Mucosa of rectum (tissue), 2 donors: ENCODE data around the gene IQGAP1.

Experiments used
- H3K27ac ChIP-seq, 2 donors: one replicate each; pipeline ENCODE4 v1.7.0; 2013; ENCODE audit warnings: inconsistent platforms in 2 of 2, low read depth in 2 of 2, low read length in 2 of 2
- H3K27me3 ChIP-seq, 2 donors: one replicate each; pipeline ENCODE4 v1.7.0; 2013; ENCODE audit warnings: low read length in 2 of 2; ENCODE audit not compliant: control insufficient read depth in 2 of 2, insufficient read depth in 2 of 2
- H3K36me3 ChIP-seq, 2 donors: one replicate each; pipeline ENCODE4 v1.7.0; 2013; ENCODE audit warnings: low read length in 2 of 2; ENCODE audit not compliant: control insufficient read depth in 2 of 2, insufficient read depth in 2 of 2
- H3K4me1 ChIP-seq, 2 donors: one replicate each; pipeline ENCODE4 v1.7.0; 2013; ENCODE audit warnings: low read length in 2 of 2, mild to moderate bottlenecking in 1 of 2; ENCODE audit not compliant: control insufficient read depth in 2 of 2, insufficient read depth in 2 of 2
- H3K4me3 ChIP-seq, 2 donors: one replicate each; pipeline ENCODE4 v1.7.0; 2013; ENCODE audit warnings: low read length in 2 of 2
- H3K9ac ChIP-seq, 2 donors: one replicate each; pipeline ENCODE4 v1.7.0; 2013; ENCODE audit warnings: low read length in 2 of 2, low read depth in 1 of 2, mild to moderate bottlenecking in 1 of 2
- H3K9me3 ChIP-seq, 2 donors: one replicate each; pipeline ENCODE4 v1.7.0; 2013; ENCODE audit warnings: low read length in 2 of 2; ENCODE audit not compliant: control insufficient read depth in 2 of 2
- donor health status: healthy.
- donor health status: Normal muscosa, but diverticular disease.

IQGAP1 gene

DNA sequence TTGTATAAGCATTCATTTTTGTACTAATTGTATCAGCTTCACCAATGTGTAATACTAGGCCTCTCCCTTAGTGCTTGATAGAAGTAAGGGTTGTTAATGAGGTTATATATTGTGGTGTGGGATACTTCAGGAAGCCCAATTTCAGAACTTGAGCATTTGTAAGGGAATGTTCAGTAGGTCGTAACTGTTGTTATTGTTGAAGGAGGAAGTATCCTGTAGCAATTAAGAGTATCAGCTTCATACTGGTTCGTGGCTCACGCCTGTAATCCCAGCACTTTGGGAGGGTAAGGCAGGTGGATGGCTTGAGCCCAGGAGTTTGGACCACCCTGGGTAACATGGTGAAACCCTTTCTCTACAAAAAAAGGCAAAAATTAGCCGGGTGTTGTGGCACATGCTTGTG, 30.6 kb downstream of the IQGAP1 start:
- Histone ChIP-seq H3K27me3 (no peaks in the 10 kb centered on the region), H3K4me3 (no peak overlapping the region), H3K36me3 (peaks cover 3 to 4% of the 10 kb centered on the region in 2 donors), H3K9me3 (no peaks in the 10 kb centered on the region), H3K27ac (peak overlapping the region in 1 of 2 donors; percentile 2), H3K9ac (peak overlapping the region in 1 of 2 donors; percentile 12), H3K4me1 (peaks cover 36 to 43% of the 10 kb centered on the region in 2 donors)

DNA sequence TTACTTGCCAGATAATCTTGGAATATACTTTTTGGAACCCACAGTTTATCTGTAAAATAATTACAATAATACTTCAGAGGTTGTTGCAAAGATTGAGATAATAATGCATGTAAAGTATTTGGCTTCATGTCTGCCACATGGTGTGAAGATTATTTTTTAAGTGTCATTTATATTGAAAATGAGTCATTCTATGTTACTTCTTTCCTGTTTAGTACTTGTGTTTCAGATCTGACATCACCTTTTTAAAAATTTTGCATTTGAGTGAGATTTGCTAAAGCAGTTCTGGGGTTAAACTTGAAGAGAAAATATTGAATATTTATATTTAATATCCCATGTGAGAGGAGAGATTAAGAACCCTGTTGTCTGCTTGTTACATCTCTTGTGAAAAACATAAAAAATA, 31.2 kb downstream of the IQGAP1 start:
- H3K4me1 ChIP-seq = peaks cover 38 to 41% of the 10 kb centered on the region in 2 donors
- H3K27me3 ChIP-seq = no peaks in the 10 kb centered on the region
- H3K4me3 ChIP-seq = no peak overlapping the region
- H3K9ac ChIP-seq = no peak overlapping the region
- peaks cover 3 to 4% of the 10 kb centered on the region in 2 donors for H3K36me3 ChIP-seq
- no peaks in the 10 kb centered on the region for H3K9me3 ChIP-seq
- no peak overlapping the region for H3K27ac ChIP-seq

DNA sequence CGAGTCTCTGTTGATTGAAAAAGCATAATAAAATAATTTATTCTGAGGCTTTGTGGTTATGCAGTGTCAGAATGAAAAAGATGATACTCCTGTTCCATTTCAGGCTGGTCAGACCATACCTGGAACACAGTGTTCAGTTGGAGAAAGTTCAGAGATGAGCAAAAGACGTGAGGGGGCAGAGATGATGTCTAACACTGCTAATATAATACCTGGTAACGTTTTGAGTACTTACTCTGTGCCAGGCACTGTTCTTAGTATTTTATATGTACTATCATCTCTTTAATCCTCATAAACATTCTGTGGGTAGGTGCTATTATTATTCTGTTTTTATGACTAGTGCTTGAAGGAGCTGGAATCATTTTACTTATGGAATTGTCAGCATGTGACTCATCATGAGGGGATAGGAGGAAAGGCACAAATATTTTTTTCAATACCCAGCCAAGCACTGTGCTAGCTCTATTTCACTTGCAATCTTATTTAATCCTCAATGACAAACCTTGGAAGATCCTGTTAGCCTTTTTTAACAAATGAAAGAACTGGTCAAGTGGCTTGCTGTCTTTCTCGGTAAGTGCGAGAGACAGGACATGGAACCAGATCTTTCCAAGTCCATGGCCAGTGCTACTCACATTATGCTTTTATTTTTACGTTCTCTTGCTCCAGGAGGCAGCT, 31.8 kb downstream of the IQGAP1 start:
- H3K36me3 ChIP-seq = no peaks in the 10 kb centered on the region
- no peaks in the 10 kb centered on the region for H3K9me3 ChIP-seq
- H3K27ac ChIP-seq = peak overlapping the region; percentile 38 to 56
- H3K4me3 ChIP-seq = peak overlapping the region in 1 of 2 donors; percentile 13
- peaks cover 34 to 36% of the 10 kb centered on the region in 2 donors for H3K4me1 ChIP-seq
- no peaks in the 10 kb centered on the region for H3K27me3 ChIP-seq
- no peak overlapping the region for H3K9ac ChIP-seq

DNA sequence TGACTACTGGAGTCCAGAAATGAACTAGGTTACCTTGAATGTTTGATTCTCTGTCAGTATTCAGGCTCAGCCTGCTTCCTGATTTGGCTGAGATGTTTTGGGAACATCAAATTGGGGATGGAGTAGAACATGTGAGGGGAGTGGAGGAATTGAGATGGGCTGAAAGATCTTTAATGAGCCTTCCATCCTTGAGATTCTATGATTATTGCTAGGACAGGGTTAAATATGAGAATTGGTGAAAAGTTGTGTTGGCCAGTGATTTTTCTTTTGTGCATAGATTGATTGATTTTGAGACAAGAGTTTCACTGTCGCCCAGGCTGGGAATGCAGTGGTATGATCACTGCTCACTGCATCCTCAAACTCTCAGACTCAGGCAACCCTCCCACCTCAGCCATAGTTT, 32.4 kb downstream of the IQGAP1 start:
- Histone ChIP-seq H3K27ac (peak overlapping the region; percentile 38 to 56), H3K4me1 (peaks cover 34 to 37% of the 10 kb centered on the region in 2 donors), H3K9ac (no peak overlapping the region), H3K9me3 (no peaks in the 10 kb centered on the region), H3K4me3 (no peak overlapping the region), H3K27me3 (no peaks in the 10 kb centered on the region), H3K36me3 (no peaks in the 10 kb centered on the region)

DNA sequence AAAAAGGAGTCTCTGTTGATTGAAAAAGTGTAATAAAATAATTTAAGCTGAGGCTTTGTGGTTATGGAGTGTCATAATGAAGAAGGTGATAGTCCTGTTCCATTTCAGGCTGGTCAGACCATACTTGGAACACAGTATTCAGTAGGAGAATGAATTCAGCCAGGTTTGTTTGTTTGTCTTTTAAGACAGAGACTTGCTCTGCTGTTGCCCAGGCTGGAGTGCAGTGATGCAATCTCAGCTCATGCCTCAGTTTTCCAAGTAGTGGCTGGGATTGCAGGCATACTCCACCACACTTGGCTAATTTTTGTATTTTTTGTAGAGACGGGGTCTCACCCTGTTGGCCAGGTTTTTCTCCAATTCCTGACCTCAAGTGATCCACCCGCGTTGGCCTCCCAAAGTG, 33.5 kb downstream of the IQGAP1 start:
- no peaks in the 10 kb centered on the region for H3K9me3 ChIP-seq
- no peaks in the 10 kb centered on the region for H3K27me3 ChIP-seq
- no peak overlapping the region for H3K9ac ChIP-seq
- peaks cover 42 to 43% of the 10 kb centered on the region in 2 donors for H3K4me1 ChIP-seq
- H3K4me3 ChIP-seq = no peak overlapping the region
- no peaks in the 10 kb centered on the region for H3K36me3 ChIP-seq
- no peak overlapping the region for H3K27ac ChIP-seq

GRCh38 chr15:90422043-90422442, 34.0 kb downstream of the IQGAP1 start:
- Histone ChIP-seq H3K27ac (no peak overlapping the region), H3K4me1 (peaks cover 42 to 45% of the 10 kb centered on the region in 2 donors), H3K36me3 (no peaks in the 10 kb centered on the region), H3K27me3 (no peaks in the 10 kb centered on the region), H3K9ac (no peak overlapping the region), H3K9me3 (no peaks in the 10 kb centered on the region), H3K4me3 (no peak overlapping the region)

- Histone ChIP-seq H3K27me3 (no peaks in the 10 kb centered on the region), H3K36me3 (no peaks in the 10 kb centered on the region), H3K4me1 (peaks cover 42 to 47% of the 10 kb centered on the region in 2 donors), H3K9me3 (no peaks in the 10 kb centered on the region), H3K4me3 (no peak overlapping the region), H3K27ac (no peak overlapping the region), H3K9ac (no peak overlapping the region)
These were observed 34.9 kb downstream of the IQGAP1 start for GRCh38 chr15:90422936-90423335.

DNA sequence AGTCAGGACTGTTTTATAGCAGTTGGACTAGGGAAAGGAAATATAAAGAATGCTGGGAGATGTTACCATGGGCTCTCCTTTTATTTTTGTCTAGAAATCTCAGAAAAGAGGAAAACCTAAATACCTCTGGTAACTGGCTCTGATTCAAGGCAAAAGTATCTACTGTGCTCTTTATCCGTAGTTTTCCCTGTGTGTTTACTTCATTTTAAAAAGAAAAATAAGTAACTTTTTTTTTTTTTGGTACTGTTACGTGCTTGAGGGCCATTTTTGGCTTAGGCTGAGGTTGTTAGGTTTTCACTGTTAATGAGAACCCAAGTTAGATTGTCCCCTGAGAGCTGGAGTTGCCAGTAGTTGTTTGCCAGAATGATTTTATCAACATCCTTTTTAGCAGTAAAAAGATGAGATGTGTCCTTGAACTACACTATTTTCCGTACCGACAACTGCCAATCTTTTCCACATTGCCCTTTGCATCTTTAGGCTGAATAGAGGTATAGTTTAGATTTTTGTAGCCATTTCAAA, 35.8 kb downstream of the IQGAP1 start:
- H3K36me3 ChIP-seq = no peaks in the 10 kb centered on the region
- H3K4me3 ChIP-seq = no peak overlapping the region
- H3K4me1 ChIP-seq = peaks cover 34 to 40% of the 10 kb centered on the region in 2 donors
- no peaks in the 10 kb centered on the region for H3K9me3 ChIP-seq
- H3K9ac ChIP-seq = no peak overlapping the region
- no peak overlapping the region for H3K27ac ChIP-seq
- no peaks in the 10 kb centered on the region for H3K27me3 ChIP-seq

DNA sequence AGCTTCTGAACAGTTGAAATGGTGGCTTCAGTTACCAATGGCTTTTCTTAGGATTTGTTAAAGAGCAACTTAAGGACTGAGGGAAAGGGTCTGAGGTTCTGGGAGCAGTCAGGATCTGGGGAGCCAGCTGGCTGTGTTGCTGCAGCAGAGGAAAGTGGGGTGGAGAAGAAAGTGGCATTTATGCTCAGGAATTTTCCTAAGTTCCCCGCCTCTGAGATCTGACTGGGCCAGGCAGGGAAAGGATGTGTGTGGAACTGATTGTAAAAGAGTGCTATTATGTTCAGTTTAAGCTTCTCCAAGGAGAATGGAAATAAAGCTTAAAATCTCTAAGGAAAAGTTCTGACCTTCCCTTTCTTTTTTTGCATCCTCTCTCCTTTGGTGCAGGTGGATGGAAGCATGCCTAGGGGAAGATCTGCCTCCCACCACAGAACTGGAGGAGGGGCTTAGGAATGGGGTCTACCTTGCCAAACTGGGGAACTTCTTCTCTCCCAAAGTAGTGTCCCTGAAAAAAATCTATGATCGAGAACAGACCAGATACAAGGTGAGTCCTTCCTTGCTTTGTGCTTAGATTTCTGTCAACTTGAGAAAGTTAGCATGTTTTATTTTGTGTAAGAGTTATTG, 37.8 kb downstream of the IQGAP1 start:
- Histone ChIP-seq H3K9me3 (no peaks in the 10 kb centered on the region), H3K4me1 (peaks cover 19 to 25% of the 10 kb centered on the region in 2 donors), H3K4me3 (no peak overlapping the region), H3K36me3 (peaks cover 5 to 12% of the 10 kb centered on the region in 2 donors), H3K27ac (no peak overlapping the region), H3K27me3 (no peaks in the 10 kb centered on the region), H3K9ac (no peak overlapping the region)

GRCh38 chr15:90427185-90427584, 39.1 kb downstream of the IQGAP1 start:
- peaks cover 8 to 12% of the 10 kb centered on the region in 2 donors for H3K36me3 ChIP-seq
- no peak overlapping the region for H3K27ac ChIP-seq
- H3K9me3 ChIP-seq = no peaks in the 10 kb centered on the region
- no peak overlapping the region for H3K4me3 ChIP-seq
- no peak overlapping the region for H3K9ac ChIP-seq
- H3K27me3 ChIP-seq = no peaks in the 10 kb centered on the region
- H3K4me1 ChIP-seq = peaks cover 14 to 18% of the 10 kb centered on the region in 2 donors
